ENCODE results near the gene TRIM66.

DNA sequence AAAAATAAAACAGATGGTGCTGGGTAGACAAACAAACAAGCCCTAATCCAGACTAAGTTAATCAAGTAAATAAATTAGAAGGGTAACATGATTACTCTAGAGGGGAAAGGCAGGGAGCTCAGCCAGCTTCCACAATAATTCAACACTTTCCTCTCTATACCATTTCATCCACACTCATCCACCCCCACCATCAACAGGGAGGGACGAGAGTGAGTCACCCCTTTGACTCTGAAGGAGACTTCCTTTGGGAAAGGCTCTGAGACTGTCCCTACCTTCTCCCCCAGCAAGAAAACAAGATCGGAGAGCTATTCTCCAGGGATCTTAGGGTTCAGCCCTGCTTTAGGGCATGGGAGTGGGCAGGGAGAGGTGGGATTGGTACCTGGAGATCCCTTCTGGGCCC lies 33.1 kb downstream of the TRIM66 start:
- no peak for TF ChIP-seq TAF1 (IDR thresholded peaks at IDR 0.05; ENCODE audit: borderline replicate concordance, insufficient read depth, low read length)
- TF ChIP-seq POLR2AphosphoS5 (IDR thresholded peaks at IDR 0.05; ENCODE audit: low read depth, low read length), result no peak
- TF ChIP-seq, protein P1, sequence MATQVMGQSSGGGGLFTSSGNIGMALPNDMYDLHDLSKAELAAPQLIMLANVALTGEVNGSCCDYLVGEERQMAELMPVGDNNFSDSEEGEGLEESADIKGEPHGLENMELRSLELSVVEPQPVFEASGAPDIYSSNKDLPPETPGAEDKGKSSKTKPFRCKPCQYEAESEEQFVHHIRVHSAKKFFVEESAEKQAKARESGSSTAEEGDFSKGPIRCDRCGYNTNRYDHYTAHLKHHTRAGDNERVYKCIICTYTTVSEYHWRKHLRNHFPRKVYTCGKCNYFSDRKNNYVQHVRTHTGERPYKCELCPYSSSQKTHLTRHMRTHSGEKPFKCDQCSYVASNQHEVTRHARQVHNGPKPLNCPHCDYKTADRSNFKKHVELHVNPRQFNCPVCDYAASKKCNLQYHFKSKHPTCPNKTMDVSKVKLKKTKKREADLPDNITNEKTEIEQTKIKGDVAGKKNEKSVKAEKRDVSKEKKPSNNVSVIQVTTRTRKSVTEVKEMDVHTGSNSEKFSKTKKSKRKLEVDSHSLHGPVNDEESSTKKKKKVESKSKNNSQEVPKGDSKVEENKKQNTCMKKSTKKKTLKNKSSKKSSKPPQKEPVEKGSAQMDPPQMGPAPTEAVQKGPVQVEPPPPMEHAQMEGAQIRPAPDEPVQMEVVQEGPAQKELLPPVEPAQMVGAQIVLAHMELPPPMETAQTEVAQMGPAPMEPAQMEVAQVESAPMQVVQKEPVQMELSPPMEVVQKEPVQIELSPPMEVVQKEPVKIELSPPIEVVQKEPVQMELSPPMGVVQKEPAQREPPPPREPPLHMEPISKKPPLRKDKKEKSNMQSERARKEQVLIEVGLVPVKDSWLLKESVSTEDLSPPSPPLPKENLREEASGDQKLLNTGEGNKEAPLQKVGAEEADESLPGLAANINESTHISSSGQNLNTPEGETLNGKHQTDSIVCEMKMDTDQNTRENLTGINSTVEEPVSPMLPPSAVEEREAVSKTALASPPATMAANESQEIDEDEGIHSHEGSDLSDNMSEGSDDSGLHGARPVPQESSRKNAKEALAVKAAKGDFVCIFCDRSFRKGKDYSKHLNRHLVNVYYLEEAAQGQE (IDR thresholded peaks at IDR 0.05; ENCODE audit: insufficient read depth in 1 of 2, low read depth in 2 of 2, low read length in 2 of 2), result no peak
- no peak for TF ChIP-seq SIN3A (IDR thresholded peaks at IDR 0.05; ENCODE audit: borderline replicate concordance, insufficient read depth, low read length)
- no peak for TF ChIP-seq FOXP2 (optimal IDR thresholded peaks at IDR 0.05; ENCODE audit: borderline replicate concordance, extremely low read depth, extremely low read length, insufficient read depth)
